Measurements from ENCODE around the gene RASD2. TPM values are rescaled to one million over a fixed set of nuclear protein-coding genes. Genes with fewer than 3 reads are reported as not detected.

The RASD2 gene
- total and polyA plus RNA-seq, 4 donors: 0.14 to 1.1 (median 0.44) TPM

- no peak for DNase-seq
- Histone ChIP-seq H3K27me3 (ENCODE audit: control insufficient read depth in 3 of 3, insufficient read depth in 3 of 3, low read length in 2 of 3) (peaks cover 0 to 5% (median 2%) of the 10 kb centered on the region in 3 donors), H3K36me3 (ENCODE audit: control insufficient read depth in 4 of 4, insufficient read depth in 4 of 4, low read length in 4 of 4) (no peaks in the 10 kb centered on the region), H3K9ac (ENCODE audit: insufficient read depth in 1 of 2, low read length in 2 of 2) (no peak overlapping the region), H3K4me1 (ENCODE audit: control insufficient read depth in 5 of 5, insufficient read depth in 5 of 5, low read length in 5 of 5) (peaks cover 0 to 18% (median 4%) of the 10 kb centered on the region in 5 donors), H3K4me3 (no peak overlapping the region), H3K9me3 (ENCODE audit: control insufficient read depth in 4 of 4, insufficient read depth in 3 of 4, low read length in 3 of 4) (no peaks in the 10 kb centered on the region), H3K27ac (ENCODE audit: low read depth in 1 of 2, low read length in 1 of 2) (no peak overlapping the region)
- no peak for TF ChIP-seq CTCF (IDR thresholded peaks at IDR 0.05; ENCODE audit: control extremely low read depth, extremely low read depth)
- ATAC-seq (ENCODE audit: insufficient read depth, low FRiP score): no peak
- 93 to 96% methylated on average over 43 of the region's 43 CpGs for WGBS, 2 donors
Observed at GRCh38 chr22:35551549-35552177, 11.0 kb downstream of the RASD2 start.

GRCh38 chr22:35552196-35552842, 11.7 kb downstream of the RASD2 start:
- Histone ChIP-seq H3K4me3 (no peak overlapping the region), H3K27me3 (ENCODE audit: control insufficient read depth in 3 of 3, insufficient read depth in 3 of 3, low read length in 2 of 3) (peaks cover 0 to 5% (median 1%) of the 10 kb centered on the region in 3 donors), H3K9ac (ENCODE audit: insufficient read depth in 1 of 2, low read length in 2 of 2) (no peak overlapping the region), H3K27ac (ENCODE audit: low read depth in 1 of 2, low read length in 1 of 2) (no peak overlapping the region), H3K4me1 (ENCODE audit: control insufficient read depth in 5 of 5, insufficient read depth in 5 of 5, low read length in 5 of 5) (peaks cover 0 to 18% (median 4%) of the 10 kb centered on the region in 5 donors), H3K36me3 (ENCODE audit: control insufficient read depth in 4 of 4, insufficient read depth in 4 of 4, low read length in 4 of 4) (no peaks in the 10 kb centered on the region), H3K9me3 (ENCODE audit: control insufficient read depth in 4 of 4, insufficient read depth in 3 of 4, low read length in 3 of 4) (no peaks in the 10 kb centered on the region)
- ATAC-seq (ENCODE audit: insufficient read depth, low FRiP score) (no peak), DNase-seq (peak; percentile 44 to 61 (median 51))
- TF ChIP-seq CTCF (IDR thresholded peaks at IDR 0.05; ENCODE audit: control extremely low read depth, extremely low read depth): no peak
- 25 to 40% methylated on average over 12 to 13 of the region's 13 CpGs for WGBS, 2 donors

GRCh38 chr22:35552846-35553245, 12.2 kb downstream of the RASD2 start:
- ATAC-seq (ENCODE audit: insufficient read depth, low FRiP score): no peak
- no peak overlapping the region for H3K9ac ChIP-seq (ENCODE audit: insufficient read depth in 1 of 2, low read length in 2 of 2)
- peaks cover 0 to 5% (median 0%) of the 10 kb centered on the region in 3 donors for H3K27me3 ChIP-seq (ENCODE audit: control insufficient read depth in 3 of 3, insufficient read depth in 3 of 3, low read length in 2 of 3)
- H3K9me3 ChIP-seq (ENCODE audit: control insufficient read depth in 4 of 4, insufficient read depth in 3 of 4, low read length in 3 of 4): no peaks in the 10 kb centered on the region
- DNase-seq: no peak
- H3K4me1 ChIP-seq (ENCODE audit: control insufficient read depth in 5 of 5, insufficient read depth in 5 of 5, low read length in 5 of 5): peaks cover 0 to 18% (median 4%) of the 10 kb centered on the region in 5 donors
- TF ChIP-seq CTCF (IDR thresholded peaks at IDR 0.05; ENCODE audit: control extremely low read depth, extremely low read depth): no peak
- no peak overlapping the region for H3K4me3 ChIP-seq
- no peaks in the 10 kb centered on the region for H3K36me3 ChIP-seq (ENCODE audit: control insufficient read depth in 4 of 4, insufficient read depth in 4 of 4, low read length in 4 of 4)
- no peak overlapping the region for H3K27ac ChIP-seq (ENCODE audit: low read depth in 1 of 2, low read length in 1 of 2)
- 83% methylated on average over 11 of the region's 11 CpGs for WGBS, 2 donors
